PFSK-1 (cell line): ENCODE results near the gene LIN28B.

Source experiments
- FOXP2 ChIP-seq: optimal IDR thresholded peaks from 2 replicates; pipeline ENCODE3; 2011; ENCODE audit warnings: borderline replicate concordance, control low read depth, inconsistent platforms; ENCODE audit not compliant: insufficient read depth; ENCODE audit errors: extremely low read length, extremely low read depth
- POLR2AphosphoS5 ChIP-seq: IDR thresholded peaks from 2 replicates; pipeline ENCODE4 v1.6.1; 2012; ENCODE audit warnings: low read depth, mild to moderate bottlenecking, control low read depth, low read length, moderate library complexity
- SIN3A ChIP-seq: IDR thresholded peaks from 2 replicates; pipeline ENCODE4 v1.6.1; 2012; ENCODE audit warnings: mild to moderate bottlenecking, low read length, moderate library complexity, borderline replicate concordance; ENCODE audit not compliant: insufficient read depth
- TAF1 ChIP-seq: IDR thresholded peaks from 2 replicates; pipeline ENCODE4 v1.6.1; 2012; ENCODE audit warnings: low read length, control low read depth, borderline replicate concordance; ENCODE audit not compliant: insufficient read depth
- TF ChIP-seq, protein P1 (sequence below), 2 experiments: IDR thresholded peaks; 2 replicates each; pipeline versions ENCODE4 v1.6.1 to v1.8.0; 2011 to 2012; ENCODE audit warnings: low read depth in 2 of 2, low read length in 2 of 2, control low read depth in 1 of 2, inconsistent platforms in 1 of 2, mild to moderate bottlenecking in 1 of 2, moderate library complexity in 1 of 2; ENCODE audit not compliant: insufficient read depth in 1 of 2

The LIN28B gene

DNA sequence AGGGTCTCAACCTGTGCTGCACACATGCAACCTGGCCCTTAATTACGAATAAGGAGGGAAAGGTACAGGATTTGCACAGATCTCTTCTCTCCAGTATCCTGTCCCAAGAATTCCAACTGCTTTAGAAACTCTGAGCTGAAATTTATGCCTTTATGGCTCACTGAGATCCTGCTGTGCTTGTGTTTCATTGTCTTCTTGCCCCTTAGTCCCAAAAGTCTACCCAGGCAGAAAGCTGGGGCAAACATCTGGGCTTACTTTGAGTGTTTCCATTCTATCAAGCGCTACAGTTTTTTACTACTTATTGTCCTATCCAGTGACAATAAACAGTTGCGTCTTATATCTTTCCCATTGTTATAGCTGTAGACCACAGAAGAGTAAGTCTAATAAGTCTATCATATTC, 99.7 kb downstream of the LIN28B start:
- TF ChIP-seq SIN3A = no peak
- TF ChIP-seq, protein P1, sequence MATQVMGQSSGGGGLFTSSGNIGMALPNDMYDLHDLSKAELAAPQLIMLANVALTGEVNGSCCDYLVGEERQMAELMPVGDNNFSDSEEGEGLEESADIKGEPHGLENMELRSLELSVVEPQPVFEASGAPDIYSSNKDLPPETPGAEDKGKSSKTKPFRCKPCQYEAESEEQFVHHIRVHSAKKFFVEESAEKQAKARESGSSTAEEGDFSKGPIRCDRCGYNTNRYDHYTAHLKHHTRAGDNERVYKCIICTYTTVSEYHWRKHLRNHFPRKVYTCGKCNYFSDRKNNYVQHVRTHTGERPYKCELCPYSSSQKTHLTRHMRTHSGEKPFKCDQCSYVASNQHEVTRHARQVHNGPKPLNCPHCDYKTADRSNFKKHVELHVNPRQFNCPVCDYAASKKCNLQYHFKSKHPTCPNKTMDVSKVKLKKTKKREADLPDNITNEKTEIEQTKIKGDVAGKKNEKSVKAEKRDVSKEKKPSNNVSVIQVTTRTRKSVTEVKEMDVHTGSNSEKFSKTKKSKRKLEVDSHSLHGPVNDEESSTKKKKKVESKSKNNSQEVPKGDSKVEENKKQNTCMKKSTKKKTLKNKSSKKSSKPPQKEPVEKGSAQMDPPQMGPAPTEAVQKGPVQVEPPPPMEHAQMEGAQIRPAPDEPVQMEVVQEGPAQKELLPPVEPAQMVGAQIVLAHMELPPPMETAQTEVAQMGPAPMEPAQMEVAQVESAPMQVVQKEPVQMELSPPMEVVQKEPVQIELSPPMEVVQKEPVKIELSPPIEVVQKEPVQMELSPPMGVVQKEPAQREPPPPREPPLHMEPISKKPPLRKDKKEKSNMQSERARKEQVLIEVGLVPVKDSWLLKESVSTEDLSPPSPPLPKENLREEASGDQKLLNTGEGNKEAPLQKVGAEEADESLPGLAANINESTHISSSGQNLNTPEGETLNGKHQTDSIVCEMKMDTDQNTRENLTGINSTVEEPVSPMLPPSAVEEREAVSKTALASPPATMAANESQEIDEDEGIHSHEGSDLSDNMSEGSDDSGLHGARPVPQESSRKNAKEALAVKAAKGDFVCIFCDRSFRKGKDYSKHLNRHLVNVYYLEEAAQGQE (IDR thresholded peaks at IDR 0.05; ENCODE audit: insufficient read depth in 1 of 2, low read depth in 2 of 2, low read length in 2 of 2) = no peak
- no peak for TF ChIP-seq FOXP2
- no peak for TF ChIP-seq POLR2AphosphoS5
- no peak for TF ChIP-seq TAF1

DNA sequence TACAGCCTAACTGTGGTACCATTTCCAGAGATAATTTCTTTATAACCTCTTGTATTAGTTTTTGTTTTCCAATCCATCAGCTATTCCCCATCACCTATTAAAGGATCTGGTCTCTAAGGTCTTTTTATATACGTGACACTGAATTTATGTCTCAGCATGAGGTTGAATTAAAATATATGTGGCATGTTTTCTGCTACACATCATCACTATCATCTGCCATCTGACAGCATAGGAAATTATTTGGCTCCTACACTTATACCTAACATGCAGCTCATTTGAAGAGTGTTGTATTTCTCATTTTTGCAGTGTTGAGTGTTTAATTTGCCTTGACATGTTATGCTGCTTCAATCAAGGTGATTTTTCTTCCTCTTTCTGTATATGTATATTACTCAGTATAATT, 100.3 kb downstream of the LIN28B start:
- TF ChIP-seq SIN3A = no peak
- TF ChIP-seq FOXP2 = no peak
- TF ChIP-seq POLR2AphosphoS5 = no peak
- no peak for TF ChIP-seq TAF1
- TF ChIP-seq, protein P1 (IDR thresholded peaks at IDR 0.05; ENCODE audit: insufficient read depth in 1 of 2, low read depth in 2 of 2, low read length in 2 of 2) = no peak

DNA sequence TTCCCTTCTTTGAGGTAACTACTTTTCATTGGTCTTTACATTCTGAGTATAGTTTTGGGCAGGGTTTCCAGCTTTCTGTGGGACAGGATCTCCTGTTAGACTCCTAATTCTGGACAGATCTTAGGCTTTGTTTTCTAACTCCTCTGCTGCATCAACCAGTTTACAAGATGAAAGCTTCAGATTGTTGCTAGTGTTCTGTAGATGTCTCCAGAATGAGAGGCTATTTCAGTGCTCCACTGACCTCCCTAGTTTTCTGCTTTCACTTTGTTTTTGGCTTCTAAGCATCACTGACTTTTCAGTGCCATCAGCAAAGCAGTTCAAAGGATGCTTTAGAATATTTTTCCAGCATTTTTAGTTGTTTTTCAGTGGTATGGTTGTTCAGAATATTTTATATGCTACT, 101.4 kb downstream of the LIN28B start:
- TF ChIP-seq, protein P1 (IDR thresholded peaks at IDR 0.05; ENCODE audit: insufficient read depth in 1 of 2, low read depth in 2 of 2, low read length in 2 of 2) = no peak
- TF ChIP-seq FOXP2 = no peak

DNA sequence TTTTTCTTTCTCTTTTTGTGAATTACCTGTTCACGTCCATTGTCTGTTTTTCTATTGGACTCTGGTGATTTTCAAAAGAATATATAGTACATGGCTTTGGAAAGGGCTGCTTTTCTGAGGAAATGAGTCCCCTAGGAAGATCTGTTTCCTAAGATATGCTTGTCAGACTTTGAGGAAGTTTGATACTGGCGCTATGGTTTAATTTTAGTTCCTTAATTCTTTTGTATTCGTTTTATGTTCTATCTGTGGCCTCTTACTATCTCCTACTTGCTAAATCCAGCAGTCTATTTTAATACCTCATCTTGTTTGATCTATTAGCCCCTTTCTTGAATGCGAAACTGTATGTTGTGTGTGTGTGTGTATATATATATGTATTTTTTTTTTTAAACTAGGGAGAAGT, 101.9 kb downstream of the LIN28B start:
- TF ChIP-seq, protein P1 (IDR thresholded peaks at IDR 0.05; ENCODE audit: insufficient read depth in 1 of 2, low read depth in 2 of 2, low read length in 2 of 2) = no peak

DNA sequence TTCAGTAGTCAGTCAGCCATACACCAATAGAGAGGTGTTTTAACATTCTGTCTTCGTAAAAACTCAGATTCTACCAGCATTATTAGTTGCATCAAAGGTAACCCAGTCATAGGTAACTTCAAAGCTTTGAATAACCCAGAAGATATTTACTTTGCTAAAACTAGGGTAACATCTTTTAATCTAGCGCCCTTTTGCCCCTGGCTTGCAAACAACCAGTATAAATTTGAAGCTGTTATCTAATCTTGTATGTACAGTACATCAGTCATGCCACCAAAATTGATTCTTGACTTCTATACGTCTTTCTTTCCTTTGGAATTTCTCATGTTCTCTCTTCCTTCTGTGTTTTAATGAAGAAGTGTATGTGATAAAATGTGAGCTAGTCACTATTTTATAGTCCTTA, 109.3 kb downstream of the LIN28B start:
- TF ChIP-seq, protein P1 (IDR thresholded peaks at IDR 0.05; ENCODE audit: insufficient read depth in 1 of 2, low read depth in 2 of 2, low read length in 2 of 2) = no peak
- TF ChIP-seq FOXP2 (no peak), SIN3A (no peak), POLR2AphosphoS5 (no peak), TAF1 (no peak)
